HTR-8/SVneo (cell line): ENCODE measurements around the gene FOXP1.

Experiments
- DNase-seq: peaks from one replicate; pipeline ENCODE4 v3.0.0; 2011; ENCODE audit warnings: low spot score, mixed read lengths; ENCODE audit not compliant: insufficient read length
- FAIRE-seq: peaks from 2 replicates; lab custom pipeline; 2011; peaks lifted over from hg19 to GRCh38; lab: Jason Lieb, UNC

The FOXP1 gene

DNA sequence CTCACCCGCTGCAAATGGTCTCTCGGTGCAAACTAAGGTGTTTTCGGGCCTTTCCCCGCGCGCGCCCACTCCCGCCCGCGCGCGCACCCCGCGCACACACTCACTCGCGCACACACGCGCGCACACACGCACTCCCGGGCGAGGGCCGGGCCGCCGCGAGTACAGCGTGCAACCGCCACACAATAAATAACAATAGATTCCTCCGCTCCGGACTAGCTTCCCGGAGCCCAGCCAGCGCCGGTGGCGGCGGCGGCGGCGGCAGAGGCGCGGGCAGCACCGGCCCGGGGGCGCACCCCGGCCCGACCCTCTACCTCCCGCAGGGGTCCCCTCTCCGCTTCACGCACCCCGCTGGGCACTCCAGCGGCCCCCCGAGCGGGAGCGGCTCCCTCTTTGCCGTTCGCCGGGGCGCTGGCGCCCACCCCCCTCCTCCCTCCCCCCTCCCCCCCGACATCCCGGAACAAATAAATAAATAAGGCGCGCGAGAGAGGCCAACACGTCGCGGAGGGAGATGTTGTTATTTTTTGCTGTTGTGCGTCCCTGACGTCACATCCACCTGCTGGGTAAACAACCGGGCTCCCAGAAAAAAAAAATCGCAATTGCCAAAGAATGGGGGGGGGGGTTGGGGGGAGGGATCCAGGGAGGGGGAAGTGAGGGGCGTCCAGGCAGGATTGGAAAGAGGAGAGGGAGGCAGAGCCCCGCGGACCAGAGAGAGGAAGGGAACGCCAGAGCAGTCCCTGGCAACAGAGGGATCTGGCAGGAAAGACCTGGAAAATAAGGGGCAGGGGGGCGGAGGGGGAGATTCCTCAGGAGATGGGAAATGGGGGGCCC is at the start of gene FOXP1:
TSS of gene FOXP1 (minus strand) at position 163 of the 828 bp plus-strand sequence. CDS start 385,347 bp downstream, outside the sequence.
- peak; percentile 62 for FAIRE-seq
- DNase-seq = no peak

DNA sequence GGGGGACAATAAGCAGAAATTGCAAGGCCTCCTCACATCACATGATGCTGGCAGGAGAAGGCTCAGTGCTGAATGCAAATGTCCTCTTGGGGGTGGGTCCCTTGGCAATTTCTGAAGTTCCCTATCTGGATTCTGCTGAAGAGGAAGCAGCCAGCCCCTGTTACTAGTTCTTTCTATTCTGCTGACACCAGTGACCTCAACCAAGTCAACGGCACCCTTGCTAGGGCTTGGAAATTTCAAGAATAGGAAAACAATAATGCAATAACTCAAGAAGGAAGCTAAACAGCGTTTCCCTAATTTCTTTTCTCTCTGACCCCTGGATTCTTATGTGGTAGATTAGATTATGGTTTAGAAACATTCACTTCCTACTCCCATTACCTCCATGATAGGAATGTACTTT is 46.2 kb upstream of the FOXP1 start:
- FAIRE-seq (no peak), DNase-seq (no peak)

DNA sequence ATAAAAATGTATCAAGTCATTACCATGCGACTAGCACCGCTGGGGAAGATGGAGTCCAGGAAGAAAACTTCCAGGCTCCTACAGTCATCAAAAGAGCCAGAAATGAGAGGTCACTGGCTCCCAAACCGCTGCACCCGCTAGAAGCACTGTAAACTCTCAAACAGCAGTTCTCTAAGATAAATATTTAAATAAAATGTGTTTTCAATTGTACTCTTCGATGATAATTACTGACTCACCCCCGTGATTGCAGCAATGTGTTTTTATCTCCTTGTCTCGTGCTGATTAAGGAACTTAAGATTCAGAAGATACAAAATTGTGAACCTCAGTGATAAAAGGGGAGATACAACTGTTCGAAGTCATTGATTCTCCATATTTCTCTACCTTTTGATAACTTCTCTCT is 45.8 kb upstream of the FOXP1 start:
- DNase-seq = no peak
- no peak for FAIRE-seq

DNA sequence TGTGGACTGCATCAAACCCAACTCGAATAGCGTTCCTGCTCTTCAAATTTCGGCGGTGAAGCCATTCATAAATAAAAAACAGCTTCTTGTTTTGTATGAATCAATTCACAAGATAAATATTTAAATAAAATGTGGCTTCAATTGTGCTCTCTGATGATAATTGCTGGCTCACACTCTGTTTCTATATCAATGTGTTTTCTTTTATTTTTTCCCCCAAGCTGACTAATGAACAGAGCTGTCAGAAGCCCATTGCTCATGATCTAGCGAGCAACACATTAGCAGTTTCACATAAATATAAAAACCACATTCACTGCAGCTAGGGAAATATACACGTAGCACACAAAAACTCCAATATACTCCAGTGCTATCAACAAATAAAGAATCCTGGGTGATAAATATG is 45.0 kb upstream of the FOXP1 start:
- FAIRE-seq = no peak

DNA sequence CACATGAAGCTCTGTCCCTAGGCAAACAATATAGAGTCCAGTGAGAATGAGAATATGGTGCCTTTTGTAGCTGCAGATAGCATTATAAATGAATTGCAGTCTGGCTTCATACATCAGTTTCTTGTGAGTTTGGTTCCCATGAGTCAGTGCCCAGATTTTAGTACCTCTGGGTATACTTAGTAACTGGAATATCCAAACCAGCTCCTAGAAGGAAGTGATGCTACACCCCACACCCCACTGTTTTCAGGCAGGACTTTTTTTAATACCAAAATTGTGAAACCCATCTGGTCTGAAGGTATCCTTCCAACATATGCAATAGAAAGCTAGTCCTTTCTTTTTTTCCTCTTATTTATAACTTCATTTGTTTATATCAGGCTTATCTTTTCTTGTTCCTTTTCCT is 42.1 kb upstream of the FOXP1 start:
- FAIRE-seq = no peak
- no peak for DNase-seq

More for the DNA sequence above, 45.0 kb upstream of the FOXP1 start:
- DNase-seq = no peak

DNA sequence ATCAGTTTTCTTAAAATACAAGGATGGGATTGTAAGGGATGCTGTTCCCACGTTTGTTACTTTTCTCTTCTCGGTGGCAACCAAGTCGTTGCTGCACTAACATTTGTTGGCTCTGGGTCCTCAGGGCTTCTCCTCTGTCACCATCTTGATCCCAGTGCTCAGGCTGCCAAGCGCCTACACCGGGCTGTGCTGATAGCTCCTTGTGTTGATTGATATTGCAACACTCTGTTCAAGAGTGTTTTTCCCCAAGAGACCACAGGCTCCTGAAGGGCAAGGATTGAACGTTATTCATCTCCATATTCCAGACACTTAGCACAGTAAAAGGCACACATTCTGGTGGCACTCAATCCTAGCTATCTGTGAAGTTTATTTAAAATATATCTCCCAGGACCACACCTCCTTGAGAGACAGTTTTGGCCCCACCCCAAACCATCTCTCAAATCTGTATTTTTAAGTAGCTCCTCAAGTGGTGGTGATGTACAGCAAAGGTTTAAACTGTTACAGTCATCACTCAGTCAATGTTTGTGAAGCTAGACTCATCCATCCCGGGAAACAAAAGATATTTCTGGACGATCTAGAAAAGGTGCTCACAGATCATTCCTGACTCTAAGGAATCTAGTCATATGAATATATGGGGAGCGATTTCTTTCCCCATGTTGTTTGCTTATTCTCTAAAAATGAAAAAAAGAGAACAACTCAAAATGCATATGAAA is 38.5 kb upstream of the FOXP1 start:
- no peak for FAIRE-seq
- no peak for DNase-seq

DNA sequence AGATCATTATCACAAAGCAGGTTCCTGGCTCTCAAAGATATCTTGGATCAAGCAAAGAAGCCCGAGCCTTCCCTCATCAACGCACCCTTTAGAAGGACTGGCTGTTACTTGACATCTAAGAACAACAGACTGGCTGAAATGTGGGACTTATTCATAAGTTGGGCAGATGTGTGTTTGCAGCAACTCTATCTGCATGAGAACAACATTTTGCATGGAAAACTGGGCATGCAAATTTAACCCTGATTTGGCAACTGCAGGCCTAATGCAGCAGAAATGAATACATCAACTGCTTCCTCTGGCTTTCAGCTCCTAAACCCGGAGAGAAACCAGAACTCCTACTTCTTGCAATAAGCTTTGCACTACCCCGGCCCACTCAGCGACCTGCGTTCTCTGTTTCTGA is 35.0 kb upstream of the FOXP1 start:
- DNase-seq = no peak
- no peak for FAIRE-seq

DNA sequence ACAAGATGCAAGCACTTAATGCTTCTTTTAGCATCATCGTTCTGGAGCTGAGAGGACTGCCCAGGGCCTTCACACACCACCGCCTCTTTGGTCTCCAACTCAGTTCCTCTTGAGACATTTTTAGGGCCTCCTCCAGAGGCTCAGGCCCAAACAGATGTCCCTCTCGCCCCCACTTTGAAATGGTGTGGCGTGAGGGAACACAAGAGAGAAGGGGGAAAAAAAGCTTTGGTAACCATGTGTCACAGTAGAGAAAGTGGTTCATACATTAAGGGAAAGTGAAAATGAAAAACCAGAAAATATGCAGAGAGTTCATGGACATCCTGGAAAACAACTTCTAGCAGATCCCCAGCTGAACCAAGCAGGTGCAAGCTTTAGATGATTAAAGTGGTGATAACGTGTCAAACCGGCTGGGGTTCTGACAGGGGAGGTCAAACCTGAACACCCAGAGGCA is 33.1 kb upstream of the FOXP1 start:
- no peak for FAIRE-seq
- no peak for DNase-seq

DNA sequence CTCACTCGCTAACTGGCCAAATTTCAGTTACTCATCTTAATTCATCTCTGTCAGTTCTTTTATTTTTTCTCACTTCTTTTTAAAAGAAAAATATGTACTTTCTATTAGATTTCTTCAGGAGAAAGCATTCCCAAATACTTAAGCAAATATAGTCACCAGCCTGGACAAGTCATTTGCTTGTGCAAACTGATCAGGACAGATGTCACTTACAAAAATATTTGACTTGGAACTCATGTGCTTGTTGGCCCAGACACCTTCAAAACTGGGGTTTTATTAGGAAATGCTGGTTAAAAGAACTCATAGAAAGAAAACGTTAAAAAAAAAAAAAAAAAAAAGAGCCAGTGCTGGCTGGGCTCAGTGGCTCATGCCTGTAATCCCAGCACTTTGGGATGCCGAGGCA is 31.3 kb upstream of the FOXP1 start:
- no peak for DNase-seq
- no peak for FAIRE-seq

DNA sequence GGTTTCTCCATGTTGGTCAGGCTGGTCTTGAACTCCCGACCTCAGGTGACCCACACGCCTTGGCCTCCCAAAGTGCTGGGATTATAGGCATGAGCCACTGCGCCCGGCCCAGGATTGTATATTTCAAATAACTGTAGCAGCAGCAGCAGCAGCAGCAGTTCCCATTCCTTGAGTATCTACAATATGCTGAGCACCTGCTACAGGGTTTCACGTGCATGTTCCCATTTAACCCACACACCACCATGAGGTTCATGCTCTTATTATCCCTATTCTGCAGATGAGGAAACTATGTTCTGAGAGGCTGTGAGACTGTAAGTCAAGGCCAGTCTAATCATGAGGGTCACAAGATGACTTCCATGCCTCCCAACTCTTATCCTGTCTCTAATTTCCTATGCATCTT is 30.9 kb upstream of the FOXP1 start:
- FAIRE-seq (no peak), DNase-seq (no peak)

DNA sequence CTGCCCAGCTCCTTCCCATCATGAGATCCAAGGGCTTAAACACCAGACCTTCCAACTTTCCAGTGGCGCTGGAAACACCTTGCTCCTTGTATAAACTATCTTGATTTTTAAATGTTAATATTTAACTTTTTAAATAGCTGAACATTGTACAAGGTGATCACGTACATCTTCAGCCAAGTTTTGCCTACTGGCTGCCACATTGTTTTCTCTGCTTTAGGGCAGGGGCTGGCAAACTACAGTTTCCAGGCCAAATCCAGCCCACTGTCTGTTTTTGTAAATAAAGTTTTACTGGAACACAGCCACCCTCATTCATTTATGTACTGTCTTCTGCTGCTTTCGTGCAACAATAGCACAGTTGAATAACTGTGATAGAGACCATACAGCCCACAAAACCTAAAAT is 27.6 kb upstream of the FOXP1 start:
- DNase-seq (no peak), FAIRE-seq (no peak)

DNA sequence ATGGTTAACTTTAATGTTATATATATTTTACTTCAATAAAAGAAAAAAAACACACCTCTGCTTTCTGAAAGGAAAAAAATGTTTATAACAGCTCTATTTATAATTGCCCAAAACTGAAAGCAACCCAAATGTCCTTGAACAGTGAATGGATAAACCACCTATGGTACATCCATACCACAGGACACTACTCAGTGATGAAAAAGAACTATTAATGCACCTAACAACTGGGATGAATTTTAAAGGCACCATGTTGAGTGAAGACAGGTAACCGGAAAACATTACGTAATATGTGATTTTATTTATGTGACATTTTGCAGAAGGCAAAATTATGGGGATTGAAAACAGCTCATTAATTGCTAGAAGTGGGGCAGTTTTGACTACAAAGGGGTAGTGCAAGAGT is 23.8 kb upstream of the FOXP1 start:
- DNase-seq (no peak), FAIRE-seq (no peak)

DNA sequence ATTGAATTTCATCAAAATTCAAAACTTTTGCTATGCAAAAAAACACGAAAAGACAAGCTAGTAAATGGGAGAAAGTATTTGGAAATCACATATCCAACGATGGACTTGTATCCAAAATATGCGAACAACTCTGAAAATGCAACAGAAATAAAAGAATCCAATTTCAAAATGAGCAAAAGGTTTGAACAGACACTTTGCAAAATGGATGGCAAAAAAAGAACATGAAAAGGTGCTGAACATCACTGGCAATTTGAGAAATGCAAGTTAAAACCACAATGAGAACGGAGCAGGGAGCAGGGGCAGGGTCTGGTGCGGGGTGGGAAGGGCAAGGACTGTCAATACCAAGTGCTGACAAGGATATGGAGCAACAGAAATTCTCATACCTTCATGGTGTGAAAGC is 23.1 kb upstream of the FOXP1 start:
- FAIRE-seq (no peak), DNase-seq (no peak)

DNA sequence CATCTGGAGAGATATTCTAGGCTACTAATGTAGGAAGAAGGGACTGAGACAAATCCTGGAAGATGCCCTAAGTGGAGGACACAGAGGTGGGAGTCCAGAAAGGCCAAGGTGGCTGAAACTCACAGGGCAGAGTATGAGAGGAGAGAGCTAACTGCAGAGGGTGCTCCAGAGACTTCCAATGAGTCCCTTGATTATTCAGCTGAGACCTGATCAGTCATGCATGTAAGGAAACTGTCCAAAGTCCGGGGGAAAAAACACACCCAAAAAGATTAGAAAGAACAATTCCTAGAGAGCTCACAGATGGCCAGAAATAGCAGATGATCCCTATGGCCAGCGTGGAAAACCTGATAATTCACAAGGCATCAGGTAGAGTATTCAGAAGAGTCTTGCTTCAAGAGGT is 18.7 kb upstream of the FOXP1 start:
- DNase-seq (no peak), FAIRE-seq (no peak)

DNA sequence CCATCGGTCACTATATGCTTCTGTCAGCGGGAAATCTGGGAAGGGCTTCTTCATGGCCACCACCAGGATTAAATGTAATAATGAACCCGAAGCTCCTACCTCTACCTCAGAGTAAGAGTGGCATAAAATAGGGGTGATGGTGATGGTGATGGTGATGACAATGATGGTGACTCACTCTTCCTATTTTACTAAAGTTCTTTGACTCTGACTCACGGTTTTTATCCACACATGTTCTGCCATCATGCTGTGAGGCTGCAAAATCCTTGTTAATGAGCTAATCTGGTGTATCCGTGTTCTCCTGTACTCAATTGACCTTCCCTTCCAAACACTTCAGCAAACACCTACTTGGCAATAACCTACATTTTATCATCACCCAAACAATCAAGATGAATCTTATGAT is 18.3 kb upstream of the FOXP1 start:
- DNase-seq (no peak), FAIRE-seq (peak; percentile 69)

DNA sequence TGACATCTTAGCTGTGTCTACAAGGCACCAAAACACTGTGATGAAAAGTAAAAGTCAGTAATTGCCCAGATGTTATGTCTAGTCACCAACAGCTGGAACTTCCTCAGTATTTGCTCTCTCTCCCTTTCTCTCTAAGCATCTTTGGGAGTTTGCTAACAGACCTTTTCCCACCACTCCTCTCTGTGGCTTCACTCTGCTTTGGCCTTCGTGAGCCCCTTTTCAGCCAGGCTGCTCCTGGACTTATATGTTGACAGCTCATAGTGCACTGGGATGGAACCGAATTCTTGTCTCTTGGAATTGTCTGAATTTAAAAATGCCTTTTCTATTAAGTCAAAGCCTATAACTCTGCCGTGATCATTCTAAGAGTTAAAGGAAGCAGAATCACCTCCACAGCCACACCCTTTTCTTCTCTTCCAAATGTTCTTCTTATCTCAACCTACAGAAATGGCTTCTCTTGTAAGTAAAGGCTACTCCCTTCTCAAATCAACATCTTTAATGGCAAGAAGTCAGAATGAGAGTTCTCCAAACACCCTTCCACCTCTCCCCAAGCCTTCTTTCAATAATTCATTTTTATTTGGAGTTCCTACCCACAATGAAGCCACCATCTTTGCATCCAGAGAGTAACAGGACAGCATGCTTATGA is 17.2 kb upstream of the FOXP1 start:
- FAIRE-seq (no peak), DNase-seq (no peak)

DNA sequence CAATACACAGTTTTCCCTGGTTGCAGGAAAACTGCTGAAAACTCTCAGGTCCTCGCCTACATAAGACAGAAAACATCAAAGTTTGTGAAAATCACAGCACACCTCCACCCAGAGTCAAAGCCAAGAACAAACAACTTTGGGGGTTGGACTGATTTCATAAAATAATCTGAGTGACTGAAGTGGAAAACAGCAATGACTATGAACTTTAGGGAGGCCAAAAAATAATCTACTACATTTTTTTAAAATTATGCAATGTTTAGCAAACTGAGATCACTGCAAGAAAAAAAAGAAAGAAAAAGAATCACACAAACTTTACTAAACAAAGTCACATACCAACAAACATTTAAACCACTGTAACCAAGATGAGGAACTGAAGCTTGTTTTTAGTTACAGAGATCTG is 15.9 kb upstream of the FOXP1 start:
- FAIRE-seq (no peak), DNase-seq (no peak)

DNA sequence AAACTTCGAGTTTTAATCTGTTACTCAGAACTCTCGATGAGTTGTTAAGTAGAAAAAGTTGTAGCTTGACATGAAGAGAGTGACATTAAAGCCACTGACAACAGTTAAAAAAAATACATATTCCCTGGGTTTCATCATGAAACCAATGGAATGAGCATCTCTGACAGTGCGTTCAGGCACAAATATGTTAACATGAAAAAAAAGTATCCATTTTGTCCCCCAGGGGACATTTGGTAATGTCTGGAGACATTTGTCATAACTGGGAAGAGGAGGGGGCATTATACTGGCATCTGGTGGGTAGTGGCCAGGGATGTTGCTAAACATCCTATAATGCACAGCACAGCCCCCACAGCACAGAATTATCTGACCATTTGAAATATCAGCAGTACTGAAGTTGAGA is 14.8 kb upstream of the FOXP1 start:
- FAIRE-seq (no peak), DNase-seq (no peak)

DNA sequence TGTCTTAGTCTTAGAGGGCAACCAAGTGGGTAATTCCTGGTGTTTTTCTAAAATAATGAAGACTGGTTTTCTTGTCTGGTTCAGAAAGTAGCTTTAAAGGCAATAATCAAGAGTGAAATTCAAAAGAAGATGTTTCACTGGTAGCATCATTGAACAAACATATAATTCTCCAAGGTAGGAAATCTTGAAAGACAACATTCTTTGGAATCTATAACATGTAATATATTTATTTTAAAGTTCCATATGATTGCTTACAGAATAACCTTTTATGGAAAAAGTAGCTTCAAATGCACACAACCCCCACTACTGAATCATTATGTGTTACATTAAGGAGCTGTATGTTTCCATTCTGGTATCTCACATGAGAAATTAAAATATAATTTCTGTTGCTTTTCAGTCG is 13.8 kb upstream of the FOXP1 start:
- FAIRE-seq (no peak), DNase-seq (no peak)

DNA sequence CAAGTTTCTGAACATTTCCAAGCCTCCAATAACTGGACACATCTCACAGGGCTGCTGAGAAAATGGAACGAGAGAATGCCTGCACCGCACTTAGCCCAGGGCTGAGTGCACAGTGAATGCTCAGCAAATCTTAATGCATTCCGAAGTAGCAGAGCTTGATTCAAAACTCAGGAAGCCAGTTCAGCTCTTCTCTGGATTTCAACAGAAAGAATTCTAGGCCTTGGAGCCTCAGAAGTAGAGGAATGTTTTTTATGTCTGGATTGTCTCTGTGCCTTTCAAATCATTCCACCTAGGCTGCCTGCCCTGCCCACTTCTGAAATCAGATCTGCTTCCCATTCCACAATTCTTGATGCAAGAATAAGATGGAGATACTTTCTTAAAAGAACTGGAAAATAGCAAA is 9.6 kb upstream of the FOXP1 start:
- DNase-seq (no peak), FAIRE-seq (no peak)

DNA sequence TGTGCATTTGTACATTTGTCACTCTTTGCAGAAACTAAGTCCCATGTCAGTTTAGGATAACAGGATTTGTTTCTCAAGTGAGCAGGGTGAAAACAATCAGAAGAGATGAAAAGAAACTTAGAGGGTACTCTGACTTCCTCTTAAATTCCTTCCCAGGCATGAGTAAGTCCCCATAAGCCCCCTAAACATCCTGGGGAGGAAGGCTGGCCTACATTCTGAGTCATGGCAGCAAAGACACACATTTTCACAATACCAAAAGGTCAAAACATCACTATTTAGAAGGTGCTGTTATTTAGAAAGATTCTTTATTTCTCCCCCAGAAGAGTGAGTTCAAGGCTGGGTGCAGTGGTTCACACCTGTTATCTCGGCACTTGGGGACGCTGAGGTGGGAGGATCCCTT is 7.6 kb upstream of the FOXP1 start:
- no peak for FAIRE-seq
- no peak for DNase-seq
